B cell (primary cell): ENCODE results near the gene SIK3. TPM values are rescaled to one million over a fixed set of nuclear protein-coding genes. Genes with fewer than 3 reads are reported as not detected.
A peak's percentile ranks its signal among the peaks of the same experiment; 100 is the strongest.

Experiments
- ATAC-seq: fragments of 200-7000 bp; cut with Tn5 transposase; one replicate; pipeline ENCODE4 v1.10.0; 2021; ENCODE audit warnings: low read depth, mild to moderate bottlenecking, moderate number of reproducible peaks, moderate library complexity
- CTCF ChIA-PET: fragments of 350-600 bp; sonication (Branson Sonifier 250); formaldehyde crosslinking; loops from one replicate; lab custom pipeline; 2021; ENCODE audit warnings: antibody characterized with exemption, inconsistent platforms; lab: Charles Lee
- POLR2A ChIA-PET: fragments of 350-600 bp; sonication (Branson Sonifier 250); formaldehyde crosslinking; loops from one replicate; lab custom pipeline; 2021; ENCODE audit warnings: antibody characterized with exemption; lab: Charles Lee
- DNase-seq: peaks from one replicate; pipeline ENCODE4 v3.0.0; 2013
- H2AFZ ChIP-seq: 2 replicates; pipeline ENCODE4 v1.6.1; 2012; ENCODE audit warnings: mild to moderate bottlenecking, low read depth, low read length; ENCODE audit not compliant: insufficient read depth, poor library complexity, severe bottlenecking
- H3K27ac ChIP-seq, 2 donors: 1 replicate in 1 of 2; 2 replicates in 1 of 2; pipeline ENCODE4 v1.5.1; 2012 to 2013; ENCODE audit warnings: low read length in 2 of 2, mild to moderate bottlenecking in 2 of 2, moderate library complexity in 1 of 2
- H3K27me3 ChIP-seq, 4 experiments: fragments of 200-600 bp in 1 of 4; sonication (generic) in 1 of 4; replicated peaks in 1 of 4; 1 replicate in 2 of 4; 2 replicates in 2 of 4; pipeline versions ENCODE4 v1.6.1 to v1.7.0; 2013 to 2016; ENCODE audit warnings: low read length in 3 of 4, mild to moderate bottlenecking in 2 of 4, mixed read lengths in 1 of 4, moderate library complexity in 1 of 4; ENCODE audit not compliant: insufficient read depth in 4 of 4, control insufficient read depth in 3 of 4; ENCODE audit errors: control extremely low read depth in 1 of 4
- H3K36me3 ChIP-seq, 2 experiments: replicated peaks in 1 of 2; 1 replicate in 1 of 2; 2 replicates in 1 of 2; pipeline versions ENCODE4 v1.6.1 to v1.7.1; 2013; ENCODE audit warnings: low read length in 1 of 2; ENCODE audit not compliant: insufficient read depth in 2 of 2, control insufficient read depth in 1 of 2; ENCODE audit errors: control extremely low read depth in 1 of 2, extremely low read depth in 1 of 2
- H3K4me1 ChIP-seq, 2 donors: fragments of 200-600 bp in 1 of 2; sonication (generic) in 1 of 2; 1 replicate in 1 of 2; 2 replicates in 1 of 2; pipeline versions ENCODE4 v1.5.1 to v1.6.1; 2013 to 2017; ENCODE audit warnings: low read length in 2 of 2; ENCODE audit not compliant: control insufficient read depth in 2 of 2, insufficient read depth in 2 of 2
- H3K4me2 ChIP-seq: replicated peaks from 2 replicates; pipeline ENCODE3; 2012; ENCODE audit warnings: mild to moderate bottlenecking, low read depth, low read length; ENCODE audit not compliant: poor library complexity, severe bottlenecking
- H3K4me3 ChIP-seq, 5 experiments: fragments of 200-600 bp in 1 of 5; sonication (generic) in 1 of 5; 1 replicate in 3 of 5; 2 replicates in 2 of 5; pipeline versions ENCODE4 v1.5.1 to v1.7.0; 2011 to 2016; ENCODE audit warnings: low read length in 4 of 5, mild to moderate bottlenecking in 4 of 5, low read depth in 2 of 5, control low read depth in 1 of 5, moderate library complexity in 1 of 5; ENCODE audit not compliant: insufficient read depth in 1 of 5; ENCODE audit errors: control extremely low read depth in 1 of 5, extremely low read depth in 1 of 5
- H3K79me2 ChIP-seq: fragments of 200-600 bp; sonication (generic); one replicate; pipeline ENCODE4 v1.6.0; 2016; ENCODE audit warnings: low read length; ENCODE audit not compliant: control insufficient read depth, insufficient read depth
- H3K9ac ChIP-seq: fragments of 200-600 bp; sonication (generic); 2 replicates; pipeline ENCODE4 v1.6.1; 2017; ENCODE audit warnings: mild to moderate bottlenecking, low read length, moderate library complexity
- H3K9me3 ChIP-seq, 3 donors: one replicate each; pipeline versions ENCODE4 v1.6.1 to v1.7.1; 2013; ENCODE audit warnings: low read length in 2 of 3; ENCODE audit not compliant: control insufficient read depth in 2 of 3, insufficient read depth in 1 of 3; ENCODE audit errors: control extremely low read depth in 1 of 3
- H4K20me1 ChIP-seq: 2 replicates; pipeline ENCODE4 v1.6.0; 2012; ENCODE audit warnings: mild to moderate bottlenecking, low read length; ENCODE audit not compliant: insufficient read depth, control insufficient read depth, poor library complexity, severe bottlenecking
- H3K27ac Mint-ChIP-seq: one replicate; pipeline ENCODE4 v1.8.0; 2021; ENCODE audit warnings: mixed read lengths
- H3K27me3 Mint-ChIP-seq: one replicate; pipeline ENCODE4 v1.8.0; 2021; ENCODE audit warnings: mixed read lengths
- H3K4me1 Mint-ChIP-seq: one replicate; pipeline ENCODE4 v1.8.0; 2021; ENCODE audit warnings: mixed read lengths
- H3K4me3 Mint-ChIP-seq: one replicate; pipeline ENCODE4 v1.8.0; 2021; ENCODE audit warnings: mixed read lengths
- H3K9me3 Mint-ChIP-seq: one replicate; pipeline ENCODE4 v1.8.0; 2022; ENCODE audit warnings: mixed read lengths; ENCODE audit not compliant: insufficient read depth
- EZH2 ChIP-seq: IDR thresholded peaks from 2 replicates; pipeline ENCODE4 v1.6.1; 2012; ENCODE audit warnings: borderline replicate concordance, low read depth, mild to moderate bottlenecking, moderate library complexity, low read length; ENCODE audit not compliant: insufficient read depth, poor library complexity, severe bottlenecking
- WGBS: methylation state at CpG from one replicate; pipeline ENCODE4 v1.1.5; 2013; ENCODE audit warnings: missing lambda C conversion rate; ENCODE audit not compliant: insufficient coverage; 5-methylcytosine and 5-hydroxymethylcytosine counted together
- intact Hi-C: fragments of 100-400 bp; cut with micrococcal nuclease; formaldehyde crosslinking; loops from one replicate; pipeline ENCODE4 v1.10.0; 2022
- polyA plus RNA-seq: library from polyadenylated mRNA; depleted of rRNA; stranded (reverse); fragments of >200 nt; gene quantifications from 2 replicates; pipeline ENCODE4 v1.2.3, GENCODE V29; 2012
- total RNA-seq, 2 donors: library from RNA; stranded (reverse); fragments of 120-200 nt in 1 of 2; gene quantifications; 1 replicate in 1 of 2; 2 replicates in 1 of 2; pipeline versions ENCODE4 v1.2.3 to v1.2.4, GENCODE V29; 2013 to 2022
- TF ChIP-seq, protein P1 (sequence below): fragments of 200-600 bp; IDR thresholded peaks from one replicate; pipeline ENCODE4 v1.8.0; 2022; ENCODE audit warnings: antibody characterized with exemption, mild to moderate bottlenecking

Gene SIK3
- total and polyA plus RNA-seq, 2 donors (not counting 1 experiment from before 2014, with no cell fraction given), result 36.5 to 180 TPM

DNA sequence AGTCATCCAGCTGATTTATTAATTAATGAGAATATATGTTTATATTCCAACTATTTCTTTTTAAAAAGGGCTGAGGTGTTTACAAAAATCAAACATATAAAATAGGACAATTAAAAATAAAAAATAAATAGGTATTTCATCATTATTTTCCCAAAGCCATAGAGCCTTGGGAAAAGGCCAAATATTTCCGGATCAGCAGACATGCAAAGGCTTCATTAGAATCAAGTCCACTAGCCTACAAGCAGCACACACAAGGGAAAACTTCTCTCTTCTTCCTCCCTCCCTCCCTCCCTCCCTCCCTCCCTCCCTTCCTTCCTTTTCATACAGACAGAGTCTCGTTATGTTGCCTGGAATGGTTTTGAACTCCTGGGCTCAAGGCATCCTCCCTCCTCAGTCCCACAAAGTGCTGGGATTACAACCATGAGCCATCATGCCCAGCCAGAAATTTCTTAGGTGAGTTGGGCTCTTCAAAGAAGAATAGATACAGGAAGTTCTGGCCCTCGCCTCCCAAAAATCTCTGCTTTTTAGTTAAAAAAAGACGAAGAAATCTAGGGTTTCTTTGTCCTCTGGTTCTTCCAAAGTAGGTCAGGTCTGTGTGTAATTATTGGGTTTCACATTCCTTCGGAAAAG is 121.2 kb downstream of the SIK3 start:
- H3K9ac ChIP-seq, result no peak overlapping the region
- ChIA-PET POLR2A (no interaction called here), CTCF (interaction anchor here (1.4 to 1.8 kb wide), 2 partner anchors 17 to 129 kb away, joined by 4 to 5 read pairs; no protein-coding TSS in a partner anchor)

DNA sequence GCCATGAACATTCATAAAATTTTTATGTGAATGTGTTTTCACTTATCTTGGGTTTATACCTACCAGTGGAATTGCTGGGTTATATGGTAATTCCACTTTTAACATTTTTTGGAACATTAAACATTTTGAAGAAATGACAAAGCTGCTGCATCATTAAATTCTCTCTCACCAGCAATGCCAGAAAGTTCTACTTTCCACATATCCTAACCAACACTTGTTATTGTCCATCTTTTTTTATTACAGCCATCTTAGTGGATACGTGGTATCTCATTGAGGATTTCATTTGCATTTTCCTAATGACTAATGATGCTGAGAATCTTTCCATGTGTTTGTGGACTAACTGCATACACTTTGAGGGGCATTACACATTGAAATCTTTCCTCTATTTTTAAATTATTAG is 122.6 kb downstream of the SIK3 start:
- H3K4me1 ChIP-seq, result peaks cover 27 to 43% of the 10 kb centered on the region in 2 donors
- no peaks in the 10 kb centered on the region for H3K9me3 Mint-ChIP-seq
- H3K27ac Mint-ChIP-seq, result no peak overlapping the region
- peaks cover 5% of the 10 kb centered on the region for H4K20me1 ChIP-seq
- TF ChIP-seq EZH2, result no peak
- TF ChIP-seq, protein P1, sequence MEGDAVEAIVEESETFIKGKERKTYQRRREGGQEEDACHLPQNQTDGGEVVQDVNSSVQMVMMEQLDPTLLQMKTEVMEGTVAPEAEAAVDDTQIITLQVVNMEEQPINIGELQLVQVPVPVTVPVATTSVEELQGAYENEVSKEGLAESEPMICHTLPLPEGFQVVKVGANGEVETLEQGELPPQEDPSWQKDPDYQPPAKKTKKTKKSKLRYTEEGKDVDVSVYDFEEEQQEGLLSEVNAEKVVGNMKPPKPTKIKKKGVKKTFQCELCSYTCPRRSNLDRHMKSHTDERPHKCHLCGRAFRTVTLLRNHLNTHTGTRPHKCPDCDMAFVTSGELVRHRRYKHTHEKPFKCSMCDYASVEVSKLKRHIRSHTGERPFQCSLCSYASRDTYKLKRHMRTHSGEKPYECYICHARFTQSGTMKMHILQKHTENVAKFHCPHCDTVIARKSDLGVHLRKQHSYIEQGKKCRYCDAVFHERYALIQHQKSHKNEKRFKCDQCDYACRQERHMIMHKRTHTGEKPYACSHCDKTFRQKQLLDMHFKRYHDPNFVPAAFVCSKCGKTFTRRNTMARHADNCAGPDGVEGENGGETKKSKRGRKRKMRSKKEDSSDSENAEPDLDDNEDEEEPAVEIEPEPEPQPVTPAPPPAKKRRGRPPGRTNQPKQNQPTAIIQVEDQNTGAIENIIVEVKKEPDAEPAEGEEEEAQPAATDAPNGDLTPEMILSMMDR, result no peak
- intact Hi-C loops, result no loop called here
- no CpG with 5 or more reads among the region's 1 CpG for WGBS
- H3K27me3 Mint-ChIP-seq, result no peaks in the 10 kb centered on the region
- no peak overlapping the region for H3K4me2 ChIP-seq
- H3K36me3 ChIP-seq, result peaks cover 0 to 1% of the 10 kb centered on the region in 2 experiments
- H3K27me3 ChIP-seq, result no peaks in the 10 kb centered on the region
- H2AFZ ChIP-seq, result no peak overlapping the region
- H3K79me2 ChIP-seq, result peaks cover 98% of the 10 kb centered on the region
- no peak overlapping the region for H3K9ac ChIP-seq
- CTCF ChIA-PET, result interaction anchor here (1.5 kb wide), 1 partner anchor 123 kb away, joined by 4 read pairs; the partner anchor contains the start of gene SIK3
- DNase-seq (no peak), ATAC-seq (no peak)
- peaks cover 0 to 1% (median 0%) of the 10 kb centered on the region in 3 donors for H3K9me3 ChIP-seq
- no peak overlapping the region for H3K27ac ChIP-seq
- H3K4me3 Mint-ChIP-seq, result no peak overlapping the region
- H3K4me1 Mint-ChIP-seq, result peaks cover 51% of the 10 kb centered on the region
- H3K4me3 ChIP-seq, result no peak overlapping the region
- POLR2A ChIA-PET, result interaction anchor here (0.6 kb wide), 1 partner anchor 83 kb away, joined by 4 read pairs; no protein-coding TSS in a partner anchor

More for the DNA sequence above, 121.2 kb downstream of the SIK3 start:
- H3K4me2 ChIP-seq, result peak overlapping the region; percentile 11
- no peaks in the 10 kb centered on the region for H3K27me3 ChIP-seq
- H4K20me1 ChIP-seq, result no peaks in the 10 kb centered on the region
- Mint-ChIP-seq H3K9me3 (no peaks in the 10 kb centered on the region), H3K4me3 (no peak overlapping the region), H3K4me1 (peaks cover 61% of the 10 kb centered on the region), H3K27me3 (no peaks in the 10 kb centered on the region), H3K27ac (no peak overlapping the region)
- intact Hi-C loops, result no loop called here
- peaks cover 97% of the 10 kb centered on the region for H3K79me2 ChIP-seq
- DNase-seq (no peak), ATAC-seq (no peak)
- TF ChIP-seq, protein P1, result no peak
- no peak for TF ChIP-seq EZH2
- peaks cover 0 to 1% (median 0%) of the 10 kb centered on the region in 3 donors for H3K9me3 ChIP-seq
- H2AFZ ChIP-seq, result no peak overlapping the region
- peak overlapping the region in 1 of 2 donors; percentile 18 for H3K27ac ChIP-seq
- H3K4me1 ChIP-seq, result peaks cover 41 to 55% of the 10 kb centered on the region in 2 donors
- peaks cover 0 to 1% of the 10 kb centered on the region in 2 experiments for H3K36me3 ChIP-seq
- WGBS, result 83% methylated on average over 2 of the region's 5 CpGs
- H3K4me3 ChIP-seq, result no peak overlapping the region
